Measurements from ENCODE around the gene UROC1.

Gene UROC1

GRCh38 chr3:126546013-126546412 is 28.4 kb upstream of the UROC1 start:
- TF ChIP-seq CTCF (IDR thresholded peaks at IDR 0.05; ENCODE audit: low read depth, low read length) = no peak
- DNase-seq (ENCODE audit: extremely low read depth, low read depth) = no peak

GRCh38 chr3:126545544-126545943 is 28.0 kb upstream of the UROC1 start:
- no peak for DNase-seq (ENCODE audit: extremely low read depth, low read depth)
- no peak for TF ChIP-seq CTCF (IDR thresholded peaks at IDR 0.05; ENCODE audit: low read depth, low read length)

GRCh38 chr3:126544596-126545281 is 27.2 kb upstream of the UROC1 start:
- DNase-seq (ENCODE audit: extremely low read depth, low read depth) = no peak
- TF ChIP-seq CTCF (IDR thresholded peaks at IDR 0.05; ENCODE audit: low read depth, low read length) = no peak

- DNase-seq (ENCODE audit: extremely low read depth, low read depth) = no peak
Measured at GRCh38 chr3:126543457-126544061, 26.0 kb upstream of the UROC1 start.

GRCh38 chr3:126542340-126543241 is 25.0 kb upstream of the UROC1 start:
- DNase-seq (ENCODE audit: extremely low read depth, low read depth) = no peak
- no peak for TF ChIP-seq CTCF (IDR thresholded peaks at IDR 0.05; ENCODE audit: low read depth, low read length)

More at GRCh38 chr3:126543457-126544061, 26.0 kb upstream of the UROC1 start:
- no peak for TF ChIP-seq CTCF (IDR thresholded peaks at IDR 0.05; ENCODE audit: low read depth, low read length)

GRCh38 chr3:126541628-126542339 is 24.2 kb upstream of the UROC1 start:
- no peak for DNase-seq (ENCODE audit: extremely low read depth, low read depth)
- TF ChIP-seq CTCF (IDR thresholded peaks at IDR 0.05; ENCODE audit: low read depth, low read length) = no peak

Data from AG09319 (cell line).